H54 (cell line): ENCODE measurements around the gene OR1J2.
"Not testable (repeated sequence)": the region's sequence is repeated elsewhere in the genome, so short reads cannot be mapped to it uniquely, and the experiment has no call there.

Source experiments
- DNase-seq: peaks from one replicate; pipeline ENCODE4 v3.0.0; 2011; ENCODE audit warnings: low spot score, mixed read lengths; ENCODE audit not compliant: insufficient read length
- FAIRE-seq: peaks from 3 replicates; lab custom pipeline; 2011; peaks lifted over from hg19 to GRCh38; lab: Jason Lieb, UNC
- POLR2A ChIP-seq: IDR thresholded peaks from 2 replicates; pipeline ENCODE4 v1.6.1; 2011; ENCODE audit warnings: low read depth, mild to moderate bottlenecking, low read length

The OR1J2 gene

DNA sequence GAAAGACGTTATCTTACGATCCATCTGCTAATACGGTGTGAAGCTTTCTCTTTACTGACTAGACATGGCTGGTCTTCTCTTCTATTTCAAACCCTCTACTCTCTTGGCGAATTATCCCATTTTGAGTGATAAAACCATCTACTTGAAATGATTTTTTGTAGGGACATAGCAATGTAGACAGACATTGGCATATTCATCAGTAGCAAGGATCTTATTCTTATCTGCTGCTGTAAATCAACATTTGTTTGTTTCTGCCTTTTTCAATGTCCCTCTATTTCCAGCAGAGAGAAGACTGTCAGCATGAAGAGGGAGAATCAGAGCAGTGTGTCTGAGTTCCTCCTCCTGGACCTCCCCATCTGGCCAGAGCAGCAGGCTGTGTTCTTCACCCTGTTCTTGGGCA, 8.2 kb downstream of the OR1J2 start, which contains the start of gene OR1J4:
Gene OR1J4 (plus strand): TSS at position 301 of the 400 bp plus-strand sequence. CDS start 0 bp downstream, at position 301.
- TF ChIP-seq POLR2A = no peak
- DNase-seq (no peak), FAIRE-seq (no peak)

DNA sequence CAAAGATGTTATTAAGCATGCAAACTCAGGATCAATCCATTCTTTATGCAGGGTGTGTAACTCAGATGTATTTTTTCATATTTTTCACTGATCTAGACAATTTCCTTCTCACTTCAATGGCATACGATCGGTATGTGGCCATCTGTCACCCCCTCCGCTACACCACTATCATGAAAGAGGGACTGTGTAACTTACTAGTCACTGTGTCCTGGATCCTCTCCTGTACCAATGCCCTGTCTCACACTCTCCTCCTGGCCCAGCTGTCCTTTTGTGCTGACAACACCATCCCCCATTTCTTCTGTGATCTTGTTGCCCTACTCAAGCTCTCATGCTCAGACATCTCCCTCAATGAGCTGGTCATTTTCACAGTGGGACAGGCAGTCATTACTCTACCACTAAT, 8.8 kb downstream of the OR1J2 start:
- DNase-seq = no peak
- TF ChIP-seq POLR2A = no peak
- peak; percentile 11 for FAIRE-seq

DNA sequence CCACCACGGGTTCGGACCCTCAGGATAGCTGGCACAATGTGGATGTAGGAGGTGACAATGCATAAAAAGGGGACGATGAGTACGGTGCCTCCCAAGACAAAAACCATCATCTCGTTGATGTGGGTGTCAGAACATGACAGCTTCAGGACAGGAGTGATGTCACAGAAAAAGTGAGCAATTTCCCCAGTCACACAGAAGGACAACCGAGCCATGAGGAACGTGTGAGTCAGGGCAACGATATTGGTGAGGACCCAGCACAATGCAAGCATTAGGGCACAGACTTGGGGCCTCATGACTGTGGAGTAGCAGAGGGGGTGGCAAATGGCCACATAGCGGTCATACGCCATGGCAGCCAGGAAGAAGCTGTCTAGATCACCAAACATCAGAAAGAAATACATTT, 16.0 kb downstream of the OR1J2 start:
- no peak for TF ChIP-seq POLR2A
- DNase-seq (no peak), FAIRE-seq (no peak)

DNA sequence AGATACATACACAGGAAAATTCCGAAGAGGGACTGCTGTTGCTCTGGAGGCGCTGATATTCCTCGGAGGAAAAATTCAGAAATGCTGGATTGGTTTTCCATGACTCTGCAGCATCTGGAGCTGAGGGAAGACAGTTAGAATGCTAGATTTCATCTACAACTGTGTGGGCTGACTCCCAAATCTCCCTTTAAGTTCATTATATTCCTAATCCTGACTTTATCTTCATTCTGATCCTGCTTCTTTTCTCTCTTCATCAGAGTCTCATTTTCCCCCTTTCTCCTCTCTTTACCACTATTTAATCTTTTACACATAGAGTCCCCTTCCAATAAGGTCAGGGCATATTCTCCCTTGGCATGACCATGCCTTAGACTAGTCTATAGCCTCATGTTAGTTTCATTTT, 16.6 kb downstream of the OR1J2 start, which contains the start of gene OR1N1:
Gene OR1N1 (minus strand): TSS at position 101 of the 400 bp plus-strand sequence. CDS start 0 bp downstream, at position 101.
- FAIRE-seq = no peak
- no peak for DNase-seq
- no peak for TF ChIP-seq POLR2A

DNA sequence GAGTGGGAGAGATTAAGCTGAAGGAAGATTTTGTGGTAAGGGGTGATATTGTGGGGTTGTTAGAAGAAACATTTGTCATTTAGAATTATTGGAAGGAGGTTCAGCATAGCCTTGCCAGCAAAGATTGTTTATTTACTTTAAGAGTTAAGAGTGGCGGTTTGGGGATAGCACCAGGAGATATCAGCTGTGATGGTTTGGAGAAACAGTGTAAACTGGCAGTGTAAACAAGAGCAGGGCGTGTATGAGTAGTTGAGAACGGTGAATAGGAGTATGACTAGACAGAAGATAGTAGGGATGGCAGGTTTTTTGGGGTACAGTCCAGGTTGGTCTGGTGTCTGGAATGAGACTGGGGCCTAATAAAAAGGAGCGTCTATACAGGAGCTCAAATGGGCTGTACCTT, 20.6 kb downstream of the OR1J2 start:
- DNase-seq, FAIRE-seq: not testable (repeated sequence)

DNA sequence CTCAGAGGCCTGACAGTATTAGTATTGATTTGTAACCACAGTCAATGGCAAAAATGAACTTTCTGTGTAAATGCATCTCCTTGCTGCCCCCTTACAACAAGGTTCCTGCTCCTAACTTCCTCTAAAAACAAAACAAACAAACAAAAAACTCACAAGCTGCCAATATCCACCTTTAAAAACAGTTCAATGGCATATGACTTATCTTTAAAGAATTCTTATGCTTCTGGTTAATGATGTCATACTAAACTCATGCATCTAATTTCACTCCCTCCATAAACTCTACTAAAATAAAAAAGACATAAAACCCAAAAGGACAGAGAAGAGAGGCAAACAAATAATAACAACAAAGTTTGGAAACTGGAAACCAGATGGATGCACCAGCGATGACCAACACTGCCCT, 25.5 kb downstream of the OR1J2 start:
- no peak for FAIRE-seq
- no peak for TF ChIP-seq POLR2A
- DNase-seq = no peak

DNA sequence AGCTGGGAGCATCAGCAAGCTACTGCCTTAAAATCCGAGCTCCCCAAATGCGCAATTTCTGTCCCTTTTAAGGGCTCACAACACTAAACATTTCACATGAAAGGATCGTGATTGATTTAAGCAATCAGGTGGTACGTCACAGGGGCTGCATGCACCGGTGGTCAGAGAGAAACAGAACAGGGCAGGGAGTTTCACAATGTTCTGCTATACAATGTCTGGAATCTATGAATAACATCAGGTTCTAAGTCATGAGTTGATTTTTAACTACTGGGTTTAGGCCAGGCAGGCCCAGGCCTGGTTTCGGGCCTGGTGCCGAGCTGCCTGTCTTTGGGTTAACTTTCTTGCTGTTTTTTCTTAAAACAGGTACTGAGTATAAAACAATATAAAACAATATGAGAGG, 26.5 kb downstream of the OR1J2 start:
- FAIRE-seq, DNase-seq: not testable (repeated sequence)

DNA sequence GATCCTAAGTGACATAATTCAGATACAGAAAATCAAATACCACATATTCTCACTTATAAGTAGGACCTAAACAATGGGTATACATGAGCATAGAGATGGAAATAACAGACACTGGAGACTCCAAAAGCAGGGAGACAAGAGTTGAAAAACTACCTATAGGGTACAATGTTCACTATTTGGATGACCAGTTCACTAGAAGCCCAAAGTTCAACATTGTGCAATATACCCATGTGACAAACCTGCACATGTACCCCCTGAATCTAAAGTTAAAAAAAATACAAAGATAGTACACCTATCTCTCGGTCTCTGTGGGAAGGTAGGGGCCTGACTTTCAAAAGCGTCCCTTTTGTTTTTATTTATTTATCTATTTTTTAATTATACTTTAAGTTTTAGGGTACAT, 28.2 kb downstream of the OR1J2 start:
- DNase-seq (no peak), FAIRE-seq (no peak)
- no peak for TF ChIP-seq POLR2A

DNA sequence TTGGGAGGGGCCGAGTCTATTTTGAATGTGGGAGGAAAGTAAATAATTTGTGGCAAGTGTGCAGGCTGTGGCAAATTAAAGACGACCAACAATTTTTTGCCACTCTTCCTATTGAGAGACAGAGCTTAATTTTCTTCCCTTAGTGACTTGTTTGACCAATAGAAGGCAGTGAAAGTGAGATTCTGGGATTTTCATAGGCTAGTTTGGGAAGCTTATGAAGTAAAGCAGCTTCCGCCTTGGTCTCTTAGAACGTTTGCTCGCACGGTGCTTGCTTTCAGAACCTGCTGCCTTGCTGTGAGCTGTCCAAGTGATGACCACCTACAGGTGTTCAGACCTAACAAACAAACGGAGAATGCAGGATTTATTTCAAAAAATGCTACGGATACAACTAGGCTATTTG, 35.6 kb downstream of the OR1J2 start:
- DNase-seq (no peak), FAIRE-seq (no peak)
- no peak for TF ChIP-seq POLR2A

DNA sequence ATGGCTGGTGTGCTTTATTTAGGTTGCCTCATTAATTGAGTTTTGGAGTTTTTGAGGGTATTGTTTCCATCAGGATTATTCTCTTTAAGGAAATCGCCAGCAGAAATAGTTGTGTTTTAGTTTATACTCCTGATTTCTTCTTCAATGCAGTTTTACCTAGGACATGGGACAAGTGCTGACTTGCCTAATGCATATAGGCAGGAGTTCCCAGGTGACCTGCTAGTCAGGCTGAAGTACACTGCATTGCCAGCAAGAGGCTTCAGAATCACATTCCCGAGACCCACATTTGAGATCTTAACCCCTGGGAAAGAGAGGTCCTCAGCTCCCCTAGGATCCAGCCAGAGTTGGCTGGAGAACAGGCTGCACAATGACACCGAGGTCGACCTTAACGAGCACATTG, 40.8 kb downstream of the OR1J2 start:
- no peak for TF ChIP-seq POLR2A
- DNase-seq = no peak
- FAIRE-seq = no peak

DNA sequence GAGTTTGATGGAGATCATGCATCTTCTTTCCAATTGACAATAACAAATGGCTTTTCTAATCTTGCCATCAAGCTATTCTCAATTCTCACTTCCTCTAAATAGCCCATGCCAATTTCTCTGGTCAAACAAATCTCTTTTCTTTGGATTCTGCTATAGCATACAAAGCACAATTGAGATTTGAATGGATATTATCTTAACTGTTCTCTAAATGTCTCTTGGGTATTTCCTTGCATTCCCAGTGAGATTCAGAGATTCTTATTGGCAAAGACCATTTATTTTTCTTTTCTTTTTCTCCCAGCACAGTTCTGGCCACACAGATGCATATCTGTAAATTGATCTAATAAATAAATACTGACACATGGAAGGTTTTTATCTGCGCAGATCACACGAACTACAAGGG, 42.2 kb downstream of the OR1J2 start, which contains the start of gene OR1N2:
Gene OR1N2 (plus strand): TSS at position 301 of the 400 bp plus-strand sequence. CDS start 100 bp downstream, outside the sequence.
- no peak for DNase-seq
- FAIRE-seq = no peak
- no peak for TF ChIP-seq POLR2A
